ENCODE measurements around the gene STMN3.

DNA sequence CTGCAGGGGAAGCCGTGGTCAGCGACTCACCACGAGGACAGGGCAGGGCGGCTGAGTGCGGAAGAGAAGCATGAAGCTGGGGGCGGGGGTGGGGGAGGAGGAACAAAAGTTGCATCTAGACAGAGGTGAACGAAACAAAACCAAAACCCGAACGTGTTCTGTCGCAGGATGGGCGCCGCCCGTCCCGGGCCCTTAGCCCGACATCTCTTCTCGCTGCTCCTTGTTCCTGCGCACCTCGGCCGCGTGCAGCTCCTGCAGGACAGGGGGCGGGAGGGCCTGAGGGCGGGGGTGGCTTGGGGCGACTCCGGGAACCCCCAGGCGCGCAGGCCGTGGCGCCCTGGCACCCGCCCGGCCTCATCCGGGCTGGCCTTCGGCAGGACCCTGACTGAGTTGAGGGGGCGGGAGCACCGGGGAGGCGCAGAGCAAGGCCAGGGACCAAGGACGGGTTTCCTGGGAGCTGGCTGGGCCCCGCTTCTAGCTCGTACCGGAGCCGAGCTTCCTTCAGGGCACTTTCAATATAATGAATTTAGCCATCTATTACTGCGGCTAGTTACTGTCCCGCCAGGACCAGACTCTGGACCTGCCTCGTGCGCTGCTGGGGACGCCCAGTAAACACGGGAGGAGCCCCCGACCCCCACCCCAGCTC is 12.0 kb downstream of the STMN3 start:
- TF ChIP-seq, protein P1, sequence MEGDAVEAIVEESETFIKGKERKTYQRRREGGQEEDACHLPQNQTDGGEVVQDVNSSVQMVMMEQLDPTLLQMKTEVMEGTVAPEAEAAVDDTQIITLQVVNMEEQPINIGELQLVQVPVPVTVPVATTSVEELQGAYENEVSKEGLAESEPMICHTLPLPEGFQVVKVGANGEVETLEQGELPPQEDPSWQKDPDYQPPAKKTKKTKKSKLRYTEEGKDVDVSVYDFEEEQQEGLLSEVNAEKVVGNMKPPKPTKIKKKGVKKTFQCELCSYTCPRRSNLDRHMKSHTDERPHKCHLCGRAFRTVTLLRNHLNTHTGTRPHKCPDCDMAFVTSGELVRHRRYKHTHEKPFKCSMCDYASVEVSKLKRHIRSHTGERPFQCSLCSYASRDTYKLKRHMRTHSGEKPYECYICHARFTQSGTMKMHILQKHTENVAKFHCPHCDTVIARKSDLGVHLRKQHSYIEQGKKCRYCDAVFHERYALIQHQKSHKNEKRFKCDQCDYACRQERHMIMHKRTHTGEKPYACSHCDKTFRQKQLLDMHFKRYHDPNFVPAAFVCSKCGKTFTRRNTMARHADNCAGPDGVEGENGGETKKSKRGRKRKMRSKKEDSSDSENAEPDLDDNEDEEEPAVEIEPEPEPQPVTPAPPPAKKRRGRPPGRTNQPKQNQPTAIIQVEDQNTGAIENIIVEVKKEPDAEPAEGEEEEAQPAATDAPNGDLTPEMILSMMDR (conservative IDR thresholded peaks at IDR 0.05) = no peak
- TF ChIP-seq ZFX (IDR thresholded peaks at IDR 0.05) = no peak
